ENCODE data around the gene MN1.

The MN1 gene

DNA sequence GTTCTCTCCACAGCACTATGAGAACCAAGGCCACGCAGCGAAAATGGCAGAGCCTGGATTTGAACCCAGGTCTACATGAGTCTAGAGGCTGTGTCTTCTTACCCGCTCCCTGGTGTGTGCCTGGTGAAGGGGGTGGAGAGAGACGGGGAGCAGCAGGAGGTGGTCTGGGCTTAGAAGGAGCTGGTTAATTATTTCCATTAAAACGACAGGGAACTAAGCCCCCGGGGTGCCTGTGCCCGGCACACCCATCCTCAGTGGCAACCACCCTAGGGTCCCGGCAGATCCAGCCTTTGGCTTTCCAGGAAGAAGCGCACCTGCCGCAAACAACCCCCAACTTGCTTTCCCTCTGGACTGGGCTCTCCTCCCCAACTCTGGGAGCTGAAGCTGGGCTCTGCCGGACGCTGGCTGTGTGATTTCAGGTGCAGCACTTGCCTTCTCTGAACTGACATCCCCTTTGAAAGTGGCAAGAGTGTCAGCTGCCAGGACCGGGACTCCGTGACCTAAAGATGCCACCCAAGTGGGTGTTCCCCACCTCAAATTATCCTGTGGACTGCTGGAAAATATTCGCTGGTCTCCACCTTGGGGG is 35.8 kb downstream of the MN1 start:
- Histone ChIP-seq H3K27me3 (ENCODE audit: insufficient read depth, low read length) (no peaks in the 10 kb centered on the region), H3K9me3 (ENCODE audit: insufficient read depth, low read depth, low read length) (no peaks in the 10 kb centered on the region), H3K27ac (ENCODE audit: low read length) (no peak overlapping the region), H3K4me3 (ENCODE audit: low read length) (no peak overlapping the region), H3K36me3 (ENCODE audit: insufficient read depth, low read depth, low read length) (no peaks in the 10 kb centered on the region), H3K4me1 (ENCODE audit: insufficient read depth, low read length) (0 out of 2 replicates have a peak, but pooled peaks cover 5% of the 10 kb centered on the region), H3K9ac (ENCODE audit: low read depth, low read length) (no peak overlapping the region)

DNA sequence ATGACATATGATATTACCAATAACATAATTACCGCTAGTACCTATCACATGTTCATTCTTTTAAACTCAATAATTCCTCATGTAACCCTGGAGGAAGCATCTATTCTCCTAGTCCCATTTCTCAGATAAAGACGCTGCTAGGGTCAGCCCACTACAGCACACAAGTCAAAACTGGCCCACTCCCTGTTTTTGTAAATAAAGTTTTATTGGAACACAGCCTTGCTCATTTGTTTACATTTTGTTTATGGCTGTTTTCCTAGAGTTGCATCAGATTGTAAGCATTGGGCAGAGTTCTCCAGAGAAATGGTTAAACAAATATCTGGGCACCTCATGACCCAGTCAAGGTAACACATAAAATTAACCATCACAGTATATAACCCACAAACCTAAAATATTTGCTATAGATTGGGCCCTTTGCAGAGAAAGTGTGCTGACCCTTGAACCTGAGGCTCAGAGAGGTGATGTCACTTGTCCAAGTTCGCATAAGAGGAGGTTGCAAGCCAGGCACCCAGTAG is 36.8 kb downstream of the MN1 start:
- Histone ChIP-seq H3K27me3 (ENCODE audit: insufficient read depth, low read length) (no peaks in the 10 kb centered on the region), H3K36me3 (ENCODE audit: insufficient read depth, low read depth, low read length) (no peaks in the 10 kb centered on the region), H3K9ac (ENCODE audit: low read depth, low read length) (no peak overlapping the region), H3K9me3 (ENCODE audit: insufficient read depth, low read depth, low read length) (no peaks in the 10 kb centered on the region), H3K4me1 (ENCODE audit: insufficient read depth, low read length) (0 out of 2 replicates have a peak, but pooled peaks cover 5% of the 10 kb centered on the region), H3K4me3 (ENCODE audit: low read length) (no peak overlapping the region), H3K27ac (ENCODE audit: low read length) (no peak overlapping the region)

DNA sequence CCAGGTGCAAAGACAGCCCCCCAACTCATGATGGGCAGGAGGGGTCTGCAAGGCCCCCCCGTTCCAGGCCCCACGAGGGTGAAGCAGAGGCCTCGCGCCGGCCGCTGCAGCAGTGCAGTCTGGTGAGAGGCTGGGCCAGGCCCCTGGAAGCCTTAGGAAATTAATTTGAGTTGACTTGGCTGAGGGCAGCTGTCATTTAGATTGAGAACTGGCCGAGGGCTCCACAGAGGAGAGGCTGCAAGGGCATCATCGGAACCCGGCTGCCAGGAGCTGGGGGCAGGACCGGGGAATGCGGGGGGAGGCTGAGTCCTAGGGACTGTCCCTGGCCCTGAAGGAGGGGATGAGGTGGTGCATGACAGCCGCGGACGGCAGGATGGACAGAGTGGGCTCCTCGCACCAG is 39.9 kb downstream of the MN1 start:
- Histone ChIP-seq H3K9me3 (ENCODE audit: insufficient read depth, low read depth, low read length) (no peaks in the 10 kb centered on the region), H3K36me3 (ENCODE audit: insufficient read depth, low read depth, low read length) (no peaks in the 10 kb centered on the region), H3K27ac (ENCODE audit: low read length) (no peak overlapping the region), H3K4me3 (ENCODE audit: low read length) (no peak overlapping the region), H3K4me1 (ENCODE audit: insufficient read depth, low read length) (no peaks in the 10 kb centered on the region), H3K9ac (ENCODE audit: low read depth, low read length) (no peak overlapping the region), H3K27me3 (ENCODE audit: insufficient read depth, low read length) (no peaks in the 10 kb centered on the region)

DNA sequence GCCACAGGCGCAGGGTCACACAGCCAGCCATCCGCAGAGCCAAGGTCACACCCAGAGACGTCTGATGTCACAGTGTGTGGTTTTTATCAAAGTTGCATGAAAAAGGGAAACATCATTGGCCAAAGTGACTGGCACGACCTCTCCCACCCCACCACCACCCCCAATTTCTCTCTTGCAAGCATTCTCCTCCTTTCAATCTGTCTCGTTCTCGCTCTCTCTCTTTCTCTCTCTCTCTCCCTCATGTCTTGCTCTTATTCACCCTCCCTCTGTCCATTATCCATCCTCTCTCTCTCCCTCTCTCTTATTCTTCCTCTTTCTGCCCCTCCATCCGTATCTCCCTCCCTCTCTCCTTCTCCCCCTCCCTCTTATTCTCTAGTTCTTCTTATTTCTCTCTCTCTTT is 40.6 kb downstream of the MN1 start:
- H3K27ac ChIP-seq (ENCODE audit: low read length), result no peak overlapping the region
- H3K9ac ChIP-seq (ENCODE audit: low read depth, low read length), result no peak overlapping the region
- no peaks in the 10 kb centered on the region for H3K9me3 ChIP-seq (ENCODE audit: insufficient read depth, low read depth, low read length)
- H3K36me3 ChIP-seq (ENCODE audit: insufficient read depth, low read depth, low read length), result no peaks in the 10 kb centered on the region
- no peaks in the 10 kb centered on the region for H3K27me3 ChIP-seq (ENCODE audit: insufficient read depth, low read length)
- H3K4me1 ChIP-seq (ENCODE audit: insufficient read depth, low read length), result no peaks in the 10 kb centered on the region
- no peak overlapping the region for H3K4me3 ChIP-seq (ENCODE audit: low read length)

GRCh38 chr22:27760474-27760873 is 41.1 kb downstream of the MN1 start:
- Histone ChIP-seq H3K9ac (ENCODE audit: low read depth, low read length) (no peak overlapping the region), H3K4me3 (ENCODE audit: low read length) (no peak overlapping the region), H3K9me3 (ENCODE audit: insufficient read depth, low read depth, low read length) (no peaks in the 10 kb centered on the region), H3K4me1 (ENCODE audit: insufficient read depth, low read length) (no peaks in the 10 kb centered on the region), H3K36me3 (ENCODE audit: insufficient read depth, low read depth, low read length) (no peaks in the 10 kb centered on the region), H3K27me3 (ENCODE audit: insufficient read depth, low read length) (no peaks in the 10 kb centered on the region), H3K27ac (ENCODE audit: low read length) (no peak overlapping the region)

DNA sequence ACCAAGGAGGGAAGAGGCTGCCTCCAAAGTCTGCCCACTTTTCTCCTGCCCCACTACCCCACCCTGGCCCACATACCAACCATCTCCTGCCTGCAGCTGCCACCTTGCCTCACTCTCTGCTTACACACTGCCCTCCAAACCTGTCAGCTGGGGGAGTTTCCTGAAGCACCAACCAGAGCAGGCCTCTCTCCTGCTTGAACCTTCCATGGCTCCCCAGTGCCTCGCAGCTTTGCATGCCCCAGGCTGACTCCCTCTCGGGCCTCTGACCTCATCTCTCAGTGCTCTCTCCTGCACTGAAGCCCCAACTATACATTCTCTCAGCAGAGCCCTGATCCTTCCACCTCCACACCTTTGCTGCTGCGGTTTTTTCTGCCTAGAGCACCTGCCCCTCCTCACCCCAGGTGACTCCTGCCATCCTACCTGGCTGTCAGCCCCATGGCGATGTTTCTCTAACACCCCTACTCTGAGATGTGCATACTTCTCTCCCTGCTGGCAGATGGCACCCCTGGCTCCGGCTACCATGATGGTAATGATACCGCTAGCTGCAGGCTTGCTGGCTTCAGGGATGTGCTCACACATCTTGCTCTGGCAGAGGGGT is 43.5 kb downstream of the MN1 start:
- no peaks in the 10 kb centered on the region for H3K4me1 ChIP-seq (ENCODE audit: insufficient read depth, low read length)
- no peak overlapping the region for H3K27ac ChIP-seq (ENCODE audit: low read length)
- H3K4me3 ChIP-seq (ENCODE audit: low read length), result no peak overlapping the region

DNA sequence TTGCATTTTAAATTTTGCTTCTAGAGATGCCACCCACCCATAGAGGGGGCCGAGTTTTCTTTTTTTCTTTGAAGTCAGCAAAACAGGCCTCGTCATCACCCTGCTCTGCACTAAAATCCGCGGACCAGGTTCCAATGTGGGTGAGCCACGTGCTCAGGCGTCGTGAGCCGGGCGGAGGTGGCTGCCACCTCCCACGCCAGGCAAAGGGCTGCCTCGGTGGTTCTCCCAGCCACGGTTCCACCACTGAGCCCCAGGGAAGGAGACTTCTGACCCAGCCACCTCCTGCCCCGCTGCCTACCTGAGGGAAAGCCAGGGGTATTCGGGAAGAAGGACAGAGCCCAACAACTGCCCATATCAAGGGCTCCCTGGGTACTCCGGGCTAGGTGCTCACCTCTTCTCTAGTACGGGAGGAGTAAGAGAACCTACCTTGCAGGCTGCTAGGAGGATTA is 45.3 kb downstream of the MN1 start:
- Histone ChIP-seq H3K9me3 (ENCODE audit: insufficient read depth, low read depth, low read length) (no peaks in the 10 kb centered on the region), H3K4me1 (ENCODE audit: insufficient read depth, low read length) (no peaks in the 10 kb centered on the region; the same call in 1 of the 2 replicates), H3K9ac (ENCODE audit: low read depth, low read length) (no peak overlapping the region), H3K4me3 (ENCODE audit: low read length) (no peak overlapping the region), H3K27ac (ENCODE audit: low read length) (no peak overlapping the region), H3K27me3 (ENCODE audit: insufficient read depth, low read length) (no peaks in the 10 kb centered on the region), H3K36me3 (ENCODE audit: insufficient read depth, low read depth, low read length) (no peaks in the 10 kb centered on the region)

More for the DNA sequence above, 43.5 kb downstream of the MN1 start:
- H3K36me3 ChIP-seq (ENCODE audit: insufficient read depth, low read depth, low read length), result no peaks in the 10 kb centered on the region
- H3K9ac ChIP-seq (ENCODE audit: low read depth, low read length), result no peak overlapping the region
- H3K9me3 ChIP-seq (ENCODE audit: insufficient read depth, low read depth, low read length), result no peaks in the 10 kb centered on the region
- H3K27me3 ChIP-seq (ENCODE audit: insufficient read depth, low read length), result no peaks in the 10 kb centered on the region

- Histone ChIP-seq H3K4me3 (ENCODE audit: low read length) (no peak overlapping the region), H3K27ac (ENCODE audit: low read length) (no peak overlapping the region), H3K27me3 (ENCODE audit: insufficient read depth, low read length) (no peaks in the 10 kb centered on the region), H3K36me3 (ENCODE audit: insufficient read depth, low read depth, low read length) (no peaks in the 10 kb centered on the region), H3K4me1 (ENCODE audit: insufficient read depth, low read length) (peaks cover 6% of the 10 kb centered on the region), H3K9ac (ENCODE audit: low read depth, low read length) (no peak overlapping the region), H3K9me3 (ENCODE audit: insufficient read depth, low read depth, low read length) (no peaks in the 10 kb centered on the region)
Observed at GRCh38 chr22:27755521-27756211, 45.9 kb downstream of the MN1 start.

DNA sequence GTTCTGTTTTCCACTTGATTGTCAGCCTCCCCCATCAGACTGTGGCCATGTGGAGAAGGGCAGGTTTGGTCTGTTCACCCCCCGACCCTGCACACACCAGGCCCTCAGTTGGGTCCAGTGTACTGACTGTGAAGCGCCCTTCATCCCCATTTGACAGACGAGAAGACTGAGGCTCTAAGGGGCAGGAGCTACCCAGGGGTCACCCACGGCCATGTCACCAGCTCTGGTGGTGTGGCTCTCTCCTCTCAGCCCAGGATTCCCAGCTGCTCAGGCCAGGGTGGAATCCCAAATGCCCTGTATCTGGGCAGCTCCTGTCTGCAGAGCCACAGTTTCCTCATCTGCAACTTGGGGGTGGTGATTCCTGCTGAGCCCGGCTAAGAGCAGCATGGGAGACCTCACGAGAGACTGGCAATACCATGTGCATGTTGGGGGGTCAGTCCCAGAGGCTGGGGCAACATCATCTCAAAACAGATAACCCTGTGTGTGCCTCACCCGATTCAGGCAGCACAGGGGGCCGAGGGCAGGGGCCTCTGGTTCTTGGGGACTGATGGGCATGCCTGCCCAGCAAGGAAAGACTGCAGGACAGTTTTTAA is 46.6 kb downstream of the MN1 start:
- no peak overlapping the region for H3K27ac ChIP-seq (ENCODE audit: low read length)

DNA sequence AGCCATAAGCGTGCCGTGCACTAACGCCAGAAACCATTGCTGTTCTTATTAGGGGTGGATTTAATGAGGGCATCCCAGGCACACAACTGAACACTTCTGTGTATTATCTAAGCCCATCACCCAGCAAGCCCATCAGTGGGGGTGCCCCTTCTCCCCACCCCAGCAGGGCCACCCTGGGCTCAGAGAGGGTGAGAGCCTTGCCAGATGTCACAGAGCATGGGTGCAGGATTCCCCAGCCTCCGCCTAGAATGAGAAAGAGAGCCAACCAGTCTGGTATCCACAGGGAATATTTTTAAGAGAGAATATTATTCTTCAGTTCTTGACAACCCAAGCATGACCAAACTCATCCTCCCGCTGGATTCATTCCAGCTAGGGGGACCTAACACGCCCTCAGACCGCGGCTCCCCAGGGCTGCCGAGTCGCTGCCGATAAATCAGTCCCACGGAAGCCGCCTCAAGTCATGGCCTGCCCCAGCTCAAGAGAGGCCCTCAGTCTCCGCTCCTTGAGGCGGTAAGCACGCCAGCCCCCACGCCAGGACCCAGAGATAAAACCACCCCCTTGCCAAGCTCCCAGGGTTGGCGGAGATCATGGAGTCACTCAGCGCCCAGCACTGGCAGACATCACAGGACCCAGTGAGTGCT is 47.2 kb downstream of the MN1 start:
- Histone ChIP-seq H3K4me3 (ENCODE audit: low read length) (no peak overlapping the region), H3K27ac (ENCODE audit: low read length) (no peak overlapping the region), H3K9ac (ENCODE audit: low read depth, low read length) (no peak overlapping the region), H3K9me3 (ENCODE audit: insufficient read depth, low read depth, low read length) (no peaks in the 10 kb centered on the region), H3K4me1 (ENCODE audit: insufficient read depth, low read length) (peaks cover 19% of the 10 kb centered on the region), H3K36me3 (ENCODE audit: insufficient read depth, low read depth, low read length) (no peaks in the 10 kb centered on the region), H3K27me3 (ENCODE audit: insufficient read depth, low read length) (peaks cover 4% of the 10 kb centered on the region; the same call in 1 of the 2 replicates)

More for the DNA sequence above, 46.6 kb downstream of the MN1 start:
- H3K27me3 ChIP-seq (ENCODE audit: insufficient read depth, low read length), result no peaks in the 10 kb centered on the region
- no peaks in the 10 kb centered on the region for H3K36me3 ChIP-seq (ENCODE audit: insufficient read depth, low read depth, low read length)
- no peak overlapping the region for H3K4me3 ChIP-seq (ENCODE audit: low read length)
- no peak overlapping the region for H3K9ac ChIP-seq (ENCODE audit: low read depth, low read length)
- peaks cover 12% of the 10 kb centered on the region for H3K4me1 ChIP-seq (ENCODE audit: insufficient read depth, low read length)
- H3K9me3 ChIP-seq (ENCODE audit: insufficient read depth, low read depth, low read length), result no peaks in the 10 kb centered on the region

DNA sequence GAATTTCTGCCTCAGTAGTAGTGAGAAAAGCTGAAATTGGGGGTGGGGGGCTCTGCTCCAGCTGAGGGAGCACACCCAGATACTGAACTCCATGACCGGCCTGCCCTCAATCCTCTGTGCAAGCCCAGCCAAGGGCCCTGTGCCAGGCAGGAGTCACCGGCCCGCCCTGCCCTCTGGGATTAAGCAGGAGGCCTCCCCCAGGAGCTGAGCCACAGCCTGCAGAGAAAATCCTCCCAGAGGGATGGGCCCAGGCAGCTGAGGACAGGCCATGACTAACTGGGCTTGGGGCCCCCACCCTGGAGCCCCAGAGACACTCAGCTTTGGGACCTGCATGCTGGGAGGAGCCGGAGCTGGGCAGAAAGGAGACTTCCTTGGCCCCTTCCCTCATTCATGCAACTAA is 48.8 kb downstream of the MN1 start:
- Histone ChIP-seq H3K4me1 (ENCODE audit: insufficient read depth, low read length) (peaks cover 31% of the 10 kb centered on the region), H3K9me3 (ENCODE audit: insufficient read depth, low read depth, low read length) (no peaks in the 10 kb centered on the region), H3K4me3 (ENCODE audit: low read length) (no peak overlapping the region), H3K27ac (ENCODE audit: low read length) (no peak overlapping the region), H3K36me3 (ENCODE audit: insufficient read depth, low read depth, low read length) (no peaks in the 10 kb centered on the region), H3K9ac (ENCODE audit: low read depth, low read length) (no peak overlapping the region), H3K27me3 (ENCODE audit: insufficient read depth, low read length) (peaks cover 6% of the 10 kb centered on the region; the same call in 1 of the 2 replicates)
